ENCODE measurements around the gene RASA2. TPM values are rescaled to one million over a fixed set of nuclear protein-coding genes. Genes with fewer than 3 reads are reported as not detected.

Gene RASA2
- total and polyA plus RNA-seq, 2 experiments from 2014 or later = 16.6 to 28.6 TPM

GRCh38 chr3:141469720-141470119 is 17.1 kb upstream of the RASA2 start (continued):
- no peak for TF ChIP-seq ZNF462 (CRISPR knock-in tag; IDR thresholded peaks at IDR 0.05)
- TF ChIP-seq STAT1 (IDR thresholded peaks at IDR 0.05; ENCODE audit: unreplicated experiment) = no peak

DNA sequence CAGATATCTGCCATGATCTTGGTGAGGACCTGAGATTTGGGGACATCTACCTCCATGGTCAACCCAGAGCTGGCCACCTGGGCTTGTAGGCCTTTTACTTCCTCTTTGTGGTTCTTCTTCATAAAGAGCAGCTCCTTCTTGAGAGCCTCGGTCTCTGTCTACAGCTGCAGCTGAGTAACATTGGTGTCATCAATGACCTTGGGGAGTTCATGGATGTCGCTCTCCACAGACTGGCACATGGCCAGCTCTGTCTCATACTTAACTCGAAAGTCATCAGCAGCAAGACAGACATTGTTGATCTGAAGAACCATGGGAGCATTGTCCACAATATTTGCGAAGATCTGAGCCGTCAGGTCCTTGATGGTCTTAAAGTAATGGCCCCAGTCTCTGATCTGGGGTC is 15.7 kb upstream of the RASA2 start:
- H3K27ac Mint-ChIP-seq = no peak overlapping the region
- H2AFZ ChIP-seq = no peak overlapping the region
- H3F3A ChIP-seq (replicated peaks; ENCODE audit: low read depth) = no peaks in the 10 kb centered on the region
- no peak for TF ChIP-seq ETS1 (IDR thresholded peaks at IDR 0.05)
- no peak for TF ChIP-seq CREB1 (CRISPR knock-in tag; IDR thresholded peaks at IDR 0.05; ENCODE audit: low read depth)
- no peak for TF ChIP-seq ZNF331 (CRISPR knock-in tag; IDR thresholded peaks at IDR 0.05; ENCODE audit: low read depth)
- TF ChIP-seq ZNF114 (CRISPR knock-in tag; IDR thresholded peaks at IDR 0.05) = no peak
- no peak for TF ChIP-seq EZH2phosphoT487 (IDR thresholded peaks at IDR 0.05; ENCODE audit: unreplicated experiment)
- TF ChIP-seq JUNB (IDR thresholded peaks at IDR 0.05; ENCODE audit: unreplicated experiment) = no peak
- no peak for TF ChIP-seq CTCF (conservative IDR thresholded peaks at IDR 0.05; ENCODE audit: low read depth in 2 of 2)
- no peak for TF ChIP-seq NANOG (IDR thresholded peaks at IDR 0.05; ENCODE audit: borderline replicate concordance)
- TF ChIP-seq EZH2 (IDR thresholded peaks at IDR 0.05; ENCODE audit: low read depth, unreplicated experiment) = no peak

More for the DNA sequence above, 15.7 kb upstream of the RASA2 start:
- no peaks in the 10 kb centered on the region for H3K9me2 ChIP-seq (ENCODE audit: insufficient read depth)
- Mint-ChIP-seq H3K4me1 (no peaks in the 10 kb centered on the region), H3K27me3 (ENCODE audit: insufficient read depth, low read depth, poor library complexity) (no peaks in the 10 kb centered on the region), H3K9me3 (peaks cover 9% of the 10 kb centered on the region), H3K4me3 (no peak overlapping the region), H3K36me3 (ENCODE audit: low read depth) (no peaks in the 10 kb centered on the region; the same call in 1 of the 3 replicates)
- no peaks in the 10 kb centered on the region for H3K4me1 ChIP-seq (ENCODE audit: insufficient read depth)
- H4K20me1 ChIP-seq (replicated peaks; ENCODE audit: insufficient read depth) = no peaks in the 10 kb centered on the region
- no peaks in the 10 kb centered on the region for H3K27me3 ChIP-seq (ENCODE audit: insufficient read depth)
- H3K79me2 ChIP-seq (replicated peaks; ENCODE audit: insufficient read depth) = no peaks in the 10 kb centered on the region
- no peak overlapping the region for H3K4me2 ChIP-seq
- ATAC-seq = no peak
- no peaks in the 10 kb centered on the region for H3K36me3 ChIP-seq (ENCODE audit: insufficient read depth)
- H3K4me3 ChIP-seq = no peak overlapping the region
- no peak overlapping the region for H3K27ac ChIP-seq (ENCODE audit: low read depth)
- no peak for DNase-seq (ENCODE audit: low spot score)

Measured in GM23338 (cell line).